Superior temporal gyrus (tissue), 1 donor: Measurements from ENCODE around the gene FBXO15.

Source experiments
- DNase-seq: peaks from one replicate; pipeline ENCODE4 v3.0.0-alpha.2; 2016; ENCODE audit errors: extremely low spot score

The FBXO15 gene

DNA sequence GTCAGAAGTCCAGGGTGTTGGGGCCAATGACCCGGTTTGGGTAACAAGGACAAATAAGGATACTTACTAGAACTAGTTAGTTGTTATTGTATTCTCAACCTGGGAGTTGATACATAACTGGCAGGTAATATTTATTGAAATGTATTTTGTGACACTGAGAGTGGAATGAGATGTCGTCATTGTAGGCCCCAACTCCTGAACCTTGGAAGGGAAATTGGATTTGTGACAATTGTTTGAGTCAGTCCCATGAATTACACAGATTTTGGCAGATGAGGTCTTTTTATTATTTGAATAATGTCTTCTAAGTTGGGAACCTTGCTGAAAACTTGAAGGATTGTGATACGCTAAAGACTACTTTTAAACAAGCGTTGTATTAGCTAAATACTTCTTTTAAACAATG lies 5.7 kb upstream of the FBXO15 start:
- no peak for DNase-seq

DNA sequence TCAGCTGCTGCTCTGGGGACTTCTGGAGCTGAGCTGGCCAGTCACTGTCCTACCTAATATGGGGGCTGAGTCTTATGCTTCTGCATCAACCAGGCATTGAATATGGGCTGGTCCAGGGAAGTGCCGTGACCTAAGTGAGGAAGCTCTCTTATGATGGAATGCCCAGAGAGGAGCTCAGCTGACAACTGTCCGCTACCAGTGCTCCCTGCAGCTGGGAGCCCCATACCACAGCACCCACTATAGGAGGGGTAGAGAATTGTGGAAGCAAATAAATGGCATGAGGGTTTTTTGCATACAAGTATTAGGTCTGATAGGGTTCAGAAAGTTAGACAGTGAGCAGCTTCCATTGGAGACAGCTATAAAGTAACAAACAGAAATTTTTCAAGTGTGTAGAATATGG lies 5.2 kb upstream of the FBXO15 start:
- no peak for DNase-seq

GRCh38 chr18:74152270-74152669 lies 4.6 kb upstream of the FBXO15 start:
- no peak for DNase-seq

- DNase-seq = no peak
These were observed 2.2 kb upstream of the FBXO15 start for GRCh38 chr18:74149878-74150277.

GRCh38 chr18:74148543-74149070 lies 973 bp upstream of the FBXO15 start:
- DNase-seq = no peak

GRCh38 chr18:74147491-74147778 lies 199 bp downstream of the FBXO15 start:
- DNase-seq = no peak

- DNase-seq = peak; percentile 42
These were observed 878 bp downstream of the FBXO15 start for GRCh38 chr18:74146756-74147155.

- no peak for DNase-seq
These were observed 5.4 kb downstream of the FBXO15 start for GRCh38 chr18:74142252-74142651.

GRCh38 chr18:74141667-74142066 lies 6.0 kb downstream of the FBXO15 start:
- DNase-seq = no peak

GRCh38 chr18:74140582-74140981 lies 7.1 kb downstream of the FBXO15 start:
- DNase-seq = no peak

DNA sequence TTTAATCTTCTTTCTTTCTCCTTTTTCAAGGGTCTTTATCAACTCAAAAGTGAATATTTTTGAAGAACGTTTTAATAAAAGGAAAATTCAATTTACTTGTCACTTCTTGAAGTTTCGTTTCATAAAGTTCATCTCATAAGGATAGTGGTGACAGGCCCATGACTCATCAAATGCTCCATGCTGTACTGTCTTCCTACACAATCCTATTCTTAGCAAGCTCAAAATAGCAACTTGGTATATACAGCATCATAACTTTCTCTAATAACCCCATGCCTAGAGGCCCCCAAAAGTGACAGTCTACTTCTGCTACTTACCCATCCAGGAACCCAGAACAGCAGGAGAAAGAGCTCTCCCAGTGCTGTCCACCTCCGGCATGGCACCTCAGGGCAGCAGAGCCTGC lies 7.7 kb downstream of the FBXO15 start:
- DNase-seq = peak; percentile 64

GRCh38 chr18:74139411-74139810 lies 8.2 kb downstream of the FBXO15 start:
- DNase-seq = peak; percentile 35

DNA sequence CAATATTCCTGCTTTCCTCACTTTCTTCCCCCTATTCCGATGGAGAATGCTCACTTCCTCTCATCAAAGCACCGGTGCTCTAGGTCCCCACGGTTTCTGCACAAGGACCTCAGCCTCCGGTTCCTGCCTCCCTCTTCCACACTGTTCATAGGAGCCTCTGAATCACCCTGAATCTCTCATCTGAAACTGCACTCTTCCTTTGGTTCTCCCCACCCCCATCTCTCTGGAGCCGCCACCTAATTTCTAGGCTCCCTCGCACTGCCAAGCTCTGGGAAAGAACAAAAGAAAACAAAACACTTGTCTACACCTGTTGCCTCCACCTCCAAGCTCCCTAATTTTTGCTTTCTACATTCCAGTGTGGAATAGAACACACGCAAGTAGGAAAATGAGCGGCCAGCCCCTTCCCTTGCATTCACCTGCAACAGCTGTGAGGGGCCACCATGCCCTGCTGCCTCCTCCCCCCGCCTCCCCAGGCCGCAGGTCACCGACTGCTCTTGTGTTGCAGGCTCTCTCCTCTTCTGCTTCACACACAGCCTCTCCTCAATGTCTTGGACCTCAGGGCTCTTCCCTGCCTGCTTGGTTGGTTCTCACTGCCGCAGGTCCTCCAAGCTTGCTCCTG lies 9.6 kb downstream of the FBXO15 start:
- no peak for DNase-seq

GRCh38 chr18:74132201-74132600 lies 15.4 kb downstream of the FBXO15 start:
- no peak for DNase-seq

DNA sequence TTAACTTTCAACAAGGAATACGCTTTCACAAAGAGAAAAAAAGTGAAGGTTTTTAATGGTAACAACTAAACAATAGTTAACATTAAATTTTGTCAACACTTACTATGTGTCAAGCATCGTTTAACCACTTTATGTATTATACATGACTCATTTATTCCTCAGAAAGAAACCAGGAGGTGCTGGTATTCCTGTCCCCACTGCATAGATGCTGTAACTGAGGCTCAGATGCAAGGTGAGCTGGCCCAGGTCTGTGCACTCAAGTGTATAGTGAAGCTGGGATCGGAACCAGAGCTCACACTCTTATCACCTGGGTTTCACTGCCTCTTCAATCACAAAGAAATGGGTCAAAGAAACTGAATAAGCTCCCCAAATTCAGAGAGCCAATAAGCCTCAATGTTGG lies 16.5 kb downstream of the FBXO15 start:
- no peak for DNase-seq

DNA sequence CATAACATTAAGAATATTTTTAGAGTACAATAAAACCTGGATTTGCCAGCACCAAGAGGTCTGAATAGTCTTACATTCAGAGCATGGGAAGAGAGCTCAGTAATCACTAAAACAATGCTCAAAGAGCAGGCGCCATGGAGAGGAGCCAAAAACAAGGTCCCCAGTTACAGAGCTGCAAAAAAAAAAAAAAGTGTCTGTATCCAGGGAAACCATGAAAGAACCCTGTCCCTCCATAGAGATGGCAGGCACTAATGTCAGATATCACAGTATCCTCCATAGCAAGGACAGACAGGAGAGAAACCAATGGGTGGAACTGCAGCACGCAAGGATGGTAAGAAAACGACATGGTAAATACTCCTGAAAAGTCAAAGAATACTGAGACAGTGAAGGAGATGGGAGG lies 19.5 kb downstream of the FBXO15 start:
- DNase-seq = peak; percentile 81

DNA sequence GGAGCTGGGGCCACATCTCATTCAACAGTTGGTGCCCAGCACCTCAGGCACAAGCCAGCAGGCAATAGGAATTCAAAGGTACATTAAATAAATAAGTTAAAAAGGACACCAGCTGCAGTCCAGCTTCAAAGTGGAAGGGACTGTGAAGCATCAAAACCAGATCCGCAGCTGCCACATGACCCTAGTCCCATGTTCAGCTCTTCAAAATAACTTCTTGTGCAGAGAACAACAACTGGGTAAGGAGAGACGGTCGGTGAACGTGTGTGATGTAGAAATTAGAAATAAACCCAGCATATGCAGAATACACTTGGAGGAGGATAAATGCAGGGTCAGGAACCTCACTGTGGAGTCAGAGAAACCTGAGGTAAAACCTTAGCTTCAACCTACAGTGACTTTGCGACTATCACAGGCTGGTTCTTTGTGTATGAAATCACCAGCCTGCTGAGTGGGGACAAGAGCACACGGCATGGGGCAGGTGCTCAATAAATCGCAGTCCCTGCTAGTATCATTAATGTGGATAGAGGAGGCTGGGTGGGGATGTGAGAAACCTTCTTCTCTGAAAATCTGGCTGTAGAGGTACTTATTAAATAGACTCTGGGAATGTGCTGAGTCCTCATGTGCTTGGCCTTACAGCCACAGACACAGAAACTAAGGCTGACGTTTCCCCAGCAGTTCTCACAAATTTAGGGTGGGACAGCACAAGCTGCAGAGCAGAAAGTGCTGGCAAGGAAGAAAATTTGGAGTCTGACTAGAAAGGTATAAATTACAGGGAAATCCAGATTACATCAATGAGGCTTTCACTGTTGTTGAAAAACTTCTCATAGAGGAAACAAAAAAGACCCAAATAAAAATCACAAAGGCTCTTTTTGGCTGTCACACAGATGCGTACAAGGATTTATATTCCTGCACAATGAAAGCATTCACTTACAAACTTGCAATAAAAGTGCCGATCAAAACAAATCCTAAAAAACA lies 20.7 kb downstream of the FBXO15 start:
- peak; percentile 66 for DNase-seq

GRCh38 chr18:74124642-74125041 lies 23.0 kb downstream of the FBXO15 start:
- no peak for DNase-seq

DNA sequence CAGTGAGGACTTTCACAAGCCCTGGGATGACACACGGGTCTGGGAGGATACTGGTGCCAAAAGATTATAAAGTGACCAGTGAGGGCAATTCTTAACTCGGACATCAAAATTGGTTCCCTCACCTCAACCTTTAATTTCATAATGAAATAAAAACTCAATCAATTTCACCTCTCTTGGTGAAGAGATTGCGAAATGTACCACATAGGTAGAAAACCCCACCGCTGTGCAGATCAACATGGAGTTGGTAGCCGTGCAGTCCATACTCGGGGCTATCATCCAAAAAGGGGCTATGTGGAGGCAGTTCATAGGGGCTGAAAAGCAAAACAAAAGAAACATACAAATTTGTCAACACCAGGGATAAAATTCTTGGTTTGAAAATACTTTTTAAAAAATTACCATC lies 24.4 kb downstream of the FBXO15 start:
- DNase-seq = no peak

- DNase-seq = peak; percentile 82
These were observed 30.7 kb downstream of the FBXO15 start for GRCh38 chr18:74116633-74117554.

DNA sequence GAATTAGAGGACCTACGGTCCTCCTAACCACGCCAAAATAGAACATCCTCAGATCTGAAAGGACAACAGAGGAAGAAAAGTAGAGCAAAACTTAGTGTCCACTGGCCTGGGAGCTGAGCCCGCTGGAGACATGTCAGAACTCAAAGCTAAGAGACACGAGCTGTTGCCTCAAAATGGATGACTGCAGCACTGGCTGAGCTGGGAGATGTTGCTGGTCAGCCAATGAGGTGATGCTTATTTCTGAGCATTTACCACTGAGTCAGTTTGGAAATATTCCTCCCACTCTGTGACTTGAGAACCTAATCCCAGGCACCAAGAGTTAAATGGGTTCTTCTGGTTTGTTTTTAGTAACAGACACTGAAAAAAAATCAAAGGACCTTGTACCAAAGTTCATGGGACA lies 32.6 kb downstream of the FBXO15 start:
- DNase-seq = no peak

DNA sequence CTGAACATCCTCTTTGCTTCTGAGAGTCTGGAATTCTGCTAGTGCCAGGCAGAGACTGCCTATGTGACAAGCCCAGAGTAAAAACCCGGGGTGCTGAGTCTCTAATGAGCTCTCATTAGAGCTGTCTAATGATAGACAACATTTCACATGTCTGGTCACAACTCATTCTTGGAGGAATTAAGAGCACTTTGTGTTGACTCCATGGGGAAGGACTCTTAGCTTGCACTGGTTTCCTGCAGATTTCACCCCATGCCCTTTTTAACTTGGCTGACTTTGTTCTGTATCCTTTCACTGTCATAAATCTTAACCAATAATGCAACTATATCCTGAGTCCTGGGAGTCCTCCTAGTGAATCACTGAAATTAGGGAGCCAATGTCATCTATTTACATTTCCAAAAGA lies 33.5 kb downstream of the FBXO15 start:
- DNase-seq = no peak
